DMS53 treated with DMSO at 0.1 percent for 48 hours (cell line): ENCODE results near the gene SPNS2.
A peak's percentile ranks its signal among the peaks of the same experiment; 100 is the strongest.

Source experiments
- DNase-seq: peaks from one replicate; lab custom pipeline; 2025; ENCODE audit not compliant: unreplicated experiment; lab: John Stamatoyannopoulos, UW

The SPNS2 gene

DNA sequence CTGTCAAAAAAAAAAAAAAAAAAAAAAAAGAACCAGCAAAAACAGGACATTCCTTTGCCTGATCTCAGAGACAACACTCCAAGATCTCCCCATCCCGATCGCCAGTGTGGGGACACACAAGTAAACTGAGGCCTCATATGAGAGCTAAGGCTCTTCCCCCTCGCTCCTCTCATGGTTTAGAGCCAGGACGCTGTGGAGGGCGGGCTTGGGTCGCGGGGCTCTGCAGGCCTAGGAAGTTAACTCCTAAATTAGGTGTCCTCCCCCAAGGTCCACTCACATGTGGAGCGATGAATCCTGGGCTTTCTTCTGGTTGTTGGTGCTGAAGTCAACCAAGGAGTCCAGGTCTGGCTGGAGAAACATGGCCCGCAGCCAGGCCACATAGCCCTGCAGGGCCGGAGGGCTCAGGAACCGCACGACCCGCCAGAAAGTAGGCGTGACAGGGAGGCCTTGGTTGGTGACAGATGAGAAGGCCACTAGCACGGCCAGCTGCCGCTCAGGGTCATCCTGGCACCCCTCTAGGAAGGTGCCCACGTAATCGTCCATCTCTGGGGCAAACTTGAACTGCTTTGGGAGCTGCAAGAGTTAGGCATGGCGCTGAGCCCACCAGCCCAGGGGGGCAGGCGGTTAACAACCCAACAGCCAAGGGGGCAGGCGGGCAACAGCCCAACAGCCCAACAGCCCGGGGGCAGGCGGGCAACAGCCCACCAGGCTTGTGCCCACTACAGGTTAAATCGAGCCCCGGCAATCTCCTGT is 51.3 kb downstream of the SPNS2 start:
- no peak for DNase-seq

DNA sequence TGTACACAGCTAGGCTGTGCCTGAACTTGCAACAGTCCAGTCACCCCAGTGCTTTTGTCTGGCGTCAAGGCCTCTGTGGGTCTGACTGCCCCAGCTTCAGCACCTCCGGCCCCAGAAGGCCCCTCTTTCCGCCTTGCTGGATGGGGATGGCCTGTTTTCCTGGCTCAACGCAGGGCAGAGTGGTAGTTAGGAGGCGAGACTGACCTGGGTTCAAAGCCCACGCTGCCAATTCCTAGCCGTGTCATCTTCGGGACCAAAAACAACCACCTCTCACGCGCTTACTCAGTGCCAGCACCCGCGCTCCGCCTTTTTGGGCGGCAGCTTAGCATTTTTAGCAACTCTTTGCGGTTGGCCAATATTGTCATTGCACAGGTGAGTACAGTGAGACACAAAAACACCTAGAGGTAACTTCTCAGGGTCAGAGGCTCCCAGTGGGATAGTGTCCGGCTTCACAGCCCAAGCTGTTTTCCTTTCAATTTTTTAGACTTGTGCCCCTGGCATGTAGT is 51.9 kb downstream of the SPNS2 start:
- no peak for DNase-seq

DNA sequence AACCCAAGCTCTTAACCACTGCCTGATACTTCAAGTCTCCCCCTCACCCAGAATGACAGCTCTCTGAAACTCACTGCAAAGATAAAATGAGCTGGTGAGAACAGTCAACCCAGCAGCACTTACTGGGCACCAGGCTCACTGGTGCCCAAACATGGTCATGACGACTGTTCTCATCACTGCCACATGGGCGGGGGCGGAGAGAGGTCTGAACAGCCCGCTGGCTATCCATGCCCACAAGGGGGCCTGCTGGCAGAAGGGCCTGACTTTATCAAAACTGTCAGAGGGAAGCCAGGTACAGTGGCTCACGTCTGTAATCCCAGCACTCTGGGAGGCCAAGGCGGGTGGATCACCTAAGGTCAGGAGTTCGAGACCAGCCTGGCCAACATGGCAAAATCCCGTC is 52.5 kb downstream of the SPNS2 start:
- no peak for DNase-seq

DNA sequence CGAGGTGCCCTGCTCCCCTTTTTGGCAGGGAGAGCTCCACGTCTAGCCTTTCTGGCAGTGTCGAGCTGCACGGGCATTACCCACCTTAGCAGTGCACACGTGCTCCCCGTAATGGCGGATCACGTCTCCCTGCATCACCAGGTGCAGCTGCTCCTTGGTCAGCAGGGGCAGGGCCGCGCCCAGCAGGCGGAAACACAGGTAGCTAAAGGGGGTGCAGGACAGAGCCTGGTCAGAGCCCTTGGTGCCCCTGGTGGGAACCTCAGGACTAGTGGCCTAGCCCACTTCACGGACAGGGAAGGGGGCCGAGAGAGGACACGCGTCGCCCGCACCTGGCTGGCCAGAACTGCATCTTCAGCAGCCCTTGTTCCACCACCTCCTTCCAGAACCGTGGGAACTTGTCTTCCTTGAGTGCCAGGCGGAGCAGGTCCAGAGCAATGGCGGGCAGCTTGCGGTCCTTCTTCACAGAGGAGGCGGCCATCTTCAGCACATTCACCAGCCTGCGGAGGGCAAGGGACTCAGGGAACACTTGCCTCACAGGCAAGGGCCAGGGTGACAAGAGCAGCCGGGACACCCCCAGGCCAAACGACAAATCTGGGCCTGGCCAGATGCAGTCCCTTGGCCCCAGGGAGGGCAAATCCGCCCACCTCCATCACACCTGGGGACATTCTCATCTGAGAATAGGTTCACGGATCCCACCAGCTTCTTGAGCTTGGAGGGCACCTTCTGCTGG is 53.3 kb downstream of the SPNS2 start:
- no peak for DNase-seq

DNA sequence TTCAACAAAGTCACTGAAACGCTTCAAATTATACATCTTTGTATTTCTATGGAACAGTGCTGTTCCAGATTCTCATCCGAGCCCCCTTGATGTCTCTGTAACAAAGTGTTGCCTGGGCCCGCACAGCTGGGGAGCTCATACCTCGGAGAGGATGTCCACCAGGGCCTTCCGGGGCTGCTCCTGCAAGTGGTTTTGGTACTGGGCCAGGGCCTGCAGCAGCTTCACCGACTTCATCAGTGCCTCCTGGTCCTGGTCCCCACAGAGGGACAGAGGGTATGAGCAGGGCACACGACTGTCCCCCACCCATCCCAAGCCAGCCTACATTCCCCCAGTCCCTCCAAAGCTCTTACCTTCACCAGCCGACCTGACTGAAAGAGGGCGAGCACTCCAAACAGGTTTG is 55.0 kb downstream of the SPNS2 start:
- DNase-seq, result no peak

DNA sequence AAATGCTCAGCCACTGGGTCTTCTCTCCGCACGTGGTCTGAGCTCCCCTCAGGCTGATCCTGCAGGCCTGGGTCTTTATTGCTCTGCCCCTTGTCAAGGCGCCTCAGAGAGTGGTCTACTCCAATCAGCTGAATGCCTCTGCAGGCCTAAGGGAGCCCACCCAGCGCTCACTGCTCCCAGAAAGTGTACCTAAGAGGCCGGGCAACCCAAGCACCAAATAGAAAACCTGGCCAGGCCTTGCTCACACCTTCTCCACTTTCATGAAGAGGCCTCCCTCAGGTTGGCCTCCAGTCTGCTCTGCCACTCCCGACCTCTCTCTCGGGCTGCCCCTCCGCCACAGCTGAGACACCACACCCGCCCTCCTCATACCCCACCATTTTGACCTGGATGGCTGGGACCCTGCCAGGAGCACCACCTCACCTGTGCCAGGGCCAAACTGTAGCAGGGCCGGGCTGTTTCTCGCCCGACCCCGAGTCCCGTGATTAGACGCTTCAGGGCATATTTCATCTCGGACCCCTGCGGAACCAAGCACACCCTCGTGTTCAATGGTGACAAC is 55.8 kb downstream of the SPNS2 start:
- DNase-seq, result no peak

DNA sequence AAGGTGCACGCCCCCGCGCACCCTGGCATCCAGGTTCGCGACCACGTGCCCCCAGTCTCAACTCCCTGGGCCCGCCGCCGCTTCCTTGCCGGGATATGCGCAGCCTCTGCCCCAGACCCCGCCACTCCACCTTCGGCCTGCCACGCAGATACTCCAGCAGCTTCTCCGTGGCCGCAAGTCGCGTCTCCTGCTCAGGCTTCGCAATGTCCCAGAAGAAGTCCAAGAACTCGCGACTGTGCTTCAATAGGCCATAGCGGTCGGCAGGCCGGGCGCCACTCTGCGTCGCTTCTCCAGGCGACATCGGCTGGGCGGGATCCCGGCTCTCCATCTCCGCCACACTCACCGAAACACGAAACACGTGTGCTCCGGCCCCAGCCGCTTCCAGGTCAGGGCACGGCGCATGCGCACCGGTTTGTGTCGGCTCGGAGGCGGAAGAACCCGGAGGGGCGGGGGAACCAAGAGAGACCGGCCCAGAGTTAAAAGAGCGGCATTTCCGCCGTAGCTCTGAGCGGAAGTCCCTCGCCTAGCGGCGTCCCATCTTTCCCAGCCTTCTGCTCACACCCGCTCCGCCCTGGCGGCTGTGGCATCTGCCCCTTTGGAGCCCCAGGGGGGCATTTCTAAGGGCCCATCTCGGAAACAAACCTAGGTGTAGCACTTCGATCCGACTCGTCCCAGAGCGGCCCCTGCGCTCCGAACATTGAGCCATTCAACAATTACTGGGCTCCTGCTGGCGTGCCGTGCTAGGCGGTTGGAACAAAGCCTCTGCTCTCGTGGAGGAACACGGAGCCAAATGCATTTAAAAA is 56.5 kb downstream of the SPNS2 start, which contains the start of gene MYBBP1A:
Gene MYBBP1A (minus strand): TSS at position 388 of the 803 bp plus-strand sequence. CDS start 60 bp downstream, at position 328.
- peak; percentile 84 for DNase-seq

DNA sequence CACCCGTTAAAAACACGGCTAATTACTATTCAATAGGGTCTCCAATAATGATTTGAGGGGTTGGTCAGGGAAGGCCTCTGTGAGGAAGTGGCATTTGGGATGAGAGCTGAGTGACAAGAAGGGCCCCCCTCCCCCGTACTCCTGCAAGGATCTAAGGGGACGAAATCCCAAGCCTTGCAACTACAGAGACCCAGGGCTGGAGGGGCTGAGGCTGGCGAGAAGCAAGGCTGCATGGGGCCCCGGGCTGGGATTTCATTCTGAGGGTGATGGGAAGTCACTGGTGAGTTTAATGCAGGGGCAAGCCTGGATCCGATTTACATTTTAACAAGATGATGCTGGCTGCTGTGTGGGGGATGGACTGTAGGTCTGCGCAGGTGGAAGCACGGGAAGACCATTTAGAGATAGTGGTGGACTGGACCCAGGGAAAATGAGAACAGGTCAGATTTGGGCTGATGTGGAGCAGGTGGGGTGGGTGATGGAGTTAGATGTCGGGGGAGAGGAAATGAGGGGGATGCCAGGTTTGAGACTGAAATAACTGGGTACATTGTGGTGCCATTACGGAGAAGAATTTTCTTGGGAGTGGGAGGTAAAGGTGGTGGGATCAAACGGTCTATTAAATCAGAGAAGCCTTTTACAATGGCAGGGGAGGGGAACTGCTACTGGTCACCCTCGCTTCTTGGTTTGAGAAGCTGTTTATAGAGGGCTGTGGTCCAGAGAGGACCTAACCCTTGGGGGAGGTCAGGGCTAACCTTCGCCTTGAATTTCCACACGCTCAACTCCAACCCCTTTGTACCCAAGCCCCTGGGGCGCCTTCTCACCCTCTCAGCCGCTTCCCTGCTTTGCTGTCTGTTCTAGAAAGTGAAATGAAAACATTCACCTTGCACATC is 57.4 kb downstream of the SPNS2 start:
- DNase-seq, result no peak

DNA sequence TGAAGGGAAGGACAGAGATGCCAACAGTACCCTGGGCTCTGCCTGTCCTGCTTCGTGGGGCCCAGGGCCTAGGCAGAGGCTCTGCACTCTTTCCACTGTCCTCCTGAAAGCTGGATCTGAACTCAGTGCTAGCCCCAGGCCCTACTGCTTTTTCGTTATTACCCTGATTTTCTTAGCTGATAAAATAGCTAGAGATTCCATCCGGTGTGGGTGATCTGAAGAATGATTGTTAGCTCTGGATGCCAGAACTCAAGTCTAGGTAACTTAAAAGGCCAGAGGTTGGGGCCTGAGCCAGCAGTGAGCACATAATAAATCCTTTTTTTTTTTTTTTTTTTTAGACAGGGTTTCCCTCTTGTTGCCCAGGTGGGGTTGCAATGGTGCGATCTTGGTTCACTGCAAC is 58.3 kb downstream of the SPNS2 start:
- DNase-seq, result no peak

DNA sequence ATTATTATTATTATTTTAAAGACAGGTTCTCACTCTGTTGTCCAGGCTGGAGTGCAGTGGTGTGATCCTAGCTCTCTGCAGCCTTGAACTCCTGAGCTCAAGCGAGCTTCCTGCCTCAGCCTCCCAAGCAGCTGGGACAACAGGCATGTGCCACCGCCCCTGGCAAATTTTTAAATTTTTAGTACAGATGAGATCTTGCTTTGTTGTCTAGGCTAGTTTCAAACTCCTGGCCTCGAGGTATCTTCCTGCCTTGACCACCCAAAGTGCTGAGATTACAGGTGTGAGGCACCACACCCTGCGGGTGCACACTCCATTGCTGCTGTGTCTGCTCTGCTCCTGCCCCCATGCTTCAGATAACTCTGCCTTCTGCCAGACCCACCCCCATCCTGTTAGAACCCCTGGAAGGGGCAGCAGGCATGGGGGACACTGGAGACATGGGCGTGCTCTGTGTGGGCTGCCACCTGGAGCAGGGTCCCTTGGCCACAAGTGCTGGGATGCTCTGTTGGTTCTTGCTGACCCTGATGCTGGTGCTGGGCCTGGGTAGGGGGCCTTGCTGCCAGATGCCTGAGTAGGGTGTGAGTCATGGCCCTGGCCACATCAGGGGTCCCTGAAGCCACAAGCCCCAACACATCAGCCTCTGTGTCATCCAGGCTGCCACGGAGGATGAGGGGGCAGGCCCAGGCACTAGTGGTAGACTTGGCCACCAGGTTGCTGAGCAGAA is 59.1 kb downstream of the SPNS2 start:
- no peak for DNase-seq

DNA sequence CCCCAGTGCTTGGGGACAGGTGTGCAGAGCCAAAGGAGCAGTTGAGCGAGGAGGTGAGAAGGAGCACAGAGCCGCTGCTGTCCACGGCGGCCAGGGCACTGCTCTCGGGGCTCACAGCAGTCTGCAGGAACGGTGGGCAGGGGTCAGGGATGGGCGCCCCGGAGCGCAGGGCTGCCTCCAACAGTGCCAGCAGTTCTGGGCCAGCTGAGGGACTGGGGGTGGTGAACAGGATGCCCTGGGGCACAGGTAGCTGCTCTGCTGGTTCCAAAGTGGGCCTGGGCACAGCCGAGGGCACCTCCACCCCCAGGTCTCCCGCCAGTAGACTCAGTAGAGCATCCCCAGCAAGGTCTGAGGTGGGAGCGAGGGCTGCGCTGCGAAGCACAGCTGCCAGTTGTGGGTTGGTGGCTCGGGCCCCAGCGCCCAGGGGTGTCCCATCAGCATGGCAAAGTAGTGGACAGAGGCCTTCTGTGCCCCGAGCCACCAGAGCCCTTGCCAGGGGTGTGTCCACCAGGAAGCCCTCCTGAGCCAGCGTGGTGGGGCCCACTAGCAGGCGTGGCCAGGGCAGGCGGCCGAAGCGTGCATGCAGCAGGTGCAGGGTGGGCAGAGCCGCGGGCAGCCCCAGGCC is 59.8 kb downstream of the SPNS2 start:
- no peak for DNase-seq

DNA sequence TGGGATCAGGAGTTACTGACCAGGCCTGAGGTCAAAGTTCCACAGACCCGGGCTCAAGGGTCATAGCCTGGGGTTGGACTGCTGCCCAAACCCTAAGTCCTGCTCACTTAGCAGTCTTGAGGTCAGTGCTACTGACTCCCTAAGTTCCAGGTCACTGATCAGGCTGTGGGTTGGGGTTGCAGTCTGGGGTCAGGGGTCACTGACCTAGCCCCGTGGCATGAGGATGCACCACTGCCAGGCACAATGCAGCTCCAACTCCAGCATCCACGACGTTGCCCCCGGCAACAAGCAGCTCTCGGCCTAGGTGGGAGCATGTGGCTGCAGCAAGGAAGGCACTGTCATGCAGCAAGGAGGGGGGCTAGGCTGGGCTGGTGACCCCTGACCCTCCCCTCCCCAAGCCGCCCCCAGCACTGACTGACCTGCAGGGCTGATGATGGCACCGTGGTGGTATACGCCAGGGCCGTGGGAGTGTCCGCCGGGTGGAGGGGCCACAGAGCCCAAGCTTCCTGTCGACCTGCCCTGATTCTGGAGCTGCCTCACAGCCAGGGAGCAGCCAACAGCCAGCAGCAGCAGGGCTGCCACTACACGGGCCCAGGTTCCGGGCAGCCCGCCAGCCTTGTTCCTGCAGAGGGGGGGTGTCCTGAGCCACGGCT is 60.6 kb downstream of the SPNS2 start:
- DNase-seq, result no peak

DNA sequence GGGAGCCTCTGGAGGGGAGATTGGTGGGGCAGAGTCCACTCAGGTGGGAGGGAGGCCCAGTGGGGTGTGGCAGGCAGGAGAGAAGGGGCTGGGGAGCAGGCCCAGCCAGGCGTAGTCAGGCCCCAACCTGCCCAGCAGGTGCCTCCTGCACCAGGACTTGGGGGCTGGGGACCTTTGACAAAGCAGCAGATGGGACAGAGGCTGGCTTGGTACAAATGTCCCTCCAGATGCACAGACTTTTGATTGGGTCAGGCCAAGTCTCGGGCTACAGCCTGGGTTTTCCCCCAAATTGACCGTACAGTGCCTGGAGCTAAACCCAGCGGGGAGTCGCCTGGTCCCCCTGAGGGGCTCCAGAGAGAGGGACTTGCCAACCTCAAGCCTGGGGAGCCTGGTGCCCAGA is 61.3 kb downstream of the SPNS2 start:
- DNase-seq, result no peak

DNA sequence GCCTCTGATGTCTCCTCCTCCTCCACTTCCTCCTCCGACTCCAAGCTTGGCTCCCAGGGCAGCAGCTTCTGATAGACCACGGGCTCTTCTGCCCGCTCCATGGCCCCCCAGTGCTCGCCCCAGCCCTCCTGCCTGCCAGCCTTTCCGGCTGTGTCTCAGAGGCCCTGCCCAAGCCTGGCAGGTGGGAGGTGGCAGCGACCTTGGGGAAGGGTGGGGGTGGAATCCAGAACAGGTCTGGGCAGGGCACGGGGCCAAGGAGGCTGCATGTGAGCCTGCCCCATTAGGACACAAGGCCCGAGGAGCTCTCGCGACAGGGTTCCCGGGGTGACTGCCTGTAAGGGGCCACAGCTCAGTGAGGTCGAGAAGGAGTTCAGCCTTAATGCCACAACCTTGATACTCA is 61.7 kb downstream of the SPNS2 start, which contains the start of gene GGT6:
Gene GGT6 (minus strand): TSS at position 157 of the 400 bp plus-strand sequence. CDS start 56 bp downstream, at position 101.
- DNase-seq, result no peak

DNA sequence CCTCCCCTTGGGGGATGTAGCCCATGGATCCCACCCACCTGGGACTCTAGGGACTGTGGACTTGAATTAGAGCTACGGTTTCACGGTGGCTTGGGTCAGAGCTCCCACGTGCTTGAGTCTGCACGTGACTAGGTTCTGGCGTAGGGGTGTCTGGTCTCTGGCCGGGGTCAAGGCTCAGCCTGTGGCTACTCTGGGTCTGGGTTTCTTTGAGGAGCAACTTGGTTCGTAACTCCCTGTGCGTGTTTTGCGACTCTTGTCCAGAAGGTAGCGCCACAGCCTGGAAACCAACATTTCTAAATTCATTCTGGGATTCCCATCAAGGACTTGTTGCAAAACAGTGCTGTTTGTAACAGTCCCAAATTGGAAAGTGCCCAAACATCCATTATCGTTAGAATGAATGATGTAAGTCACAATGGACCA is 62.2 kb downstream of the SPNS2 start:
- DNase-seq, result no peak

DNA sequence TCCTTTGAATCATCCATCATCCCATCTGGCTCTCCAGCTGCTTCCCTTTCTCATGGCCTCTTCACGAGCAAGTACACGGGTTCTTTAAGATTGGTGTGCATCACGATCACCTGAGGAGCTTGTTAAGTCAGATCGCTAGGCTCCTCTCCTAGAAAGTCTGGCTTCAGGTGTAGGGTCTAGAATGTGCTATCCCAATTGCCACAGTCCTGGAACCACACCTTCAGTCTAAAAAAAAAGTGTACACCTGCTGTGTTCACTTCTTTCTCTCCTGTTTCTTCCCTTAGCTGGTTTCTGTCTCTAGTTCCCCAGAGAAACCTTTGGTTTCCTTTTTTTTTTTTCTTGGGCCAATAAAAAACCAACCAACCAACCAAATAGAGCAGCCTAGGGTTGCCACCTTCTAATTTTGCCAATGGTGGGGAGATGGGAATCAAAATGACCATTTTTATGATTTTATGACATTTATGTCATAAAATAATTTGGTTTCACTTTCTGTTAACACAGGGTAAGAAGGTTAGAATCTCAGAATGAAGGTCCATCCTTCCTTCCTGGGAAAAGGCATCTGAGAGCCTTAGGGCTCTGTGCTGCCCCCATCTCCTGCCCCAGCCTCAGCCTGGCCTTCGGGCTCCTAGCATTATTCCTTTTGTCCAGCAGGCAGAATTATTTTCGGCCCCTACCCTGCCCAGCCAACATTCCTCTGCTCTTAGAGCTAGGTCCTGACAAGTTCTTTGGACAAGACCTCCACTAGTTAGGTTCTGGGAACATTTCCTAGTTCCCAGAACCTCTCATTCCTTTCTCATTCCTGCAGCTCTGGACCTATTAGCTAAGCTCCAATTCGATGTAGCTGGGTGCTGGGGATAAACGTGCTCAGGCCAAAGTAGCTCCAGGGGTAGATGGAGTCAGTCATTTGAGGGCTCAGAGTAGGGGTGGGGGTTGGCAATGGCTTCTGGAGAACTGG is 63.6 kb downstream of the SPNS2 start:
- no peak for DNase-seq
